Measurements from ENCODE around the gene BACH2.

DNA sequence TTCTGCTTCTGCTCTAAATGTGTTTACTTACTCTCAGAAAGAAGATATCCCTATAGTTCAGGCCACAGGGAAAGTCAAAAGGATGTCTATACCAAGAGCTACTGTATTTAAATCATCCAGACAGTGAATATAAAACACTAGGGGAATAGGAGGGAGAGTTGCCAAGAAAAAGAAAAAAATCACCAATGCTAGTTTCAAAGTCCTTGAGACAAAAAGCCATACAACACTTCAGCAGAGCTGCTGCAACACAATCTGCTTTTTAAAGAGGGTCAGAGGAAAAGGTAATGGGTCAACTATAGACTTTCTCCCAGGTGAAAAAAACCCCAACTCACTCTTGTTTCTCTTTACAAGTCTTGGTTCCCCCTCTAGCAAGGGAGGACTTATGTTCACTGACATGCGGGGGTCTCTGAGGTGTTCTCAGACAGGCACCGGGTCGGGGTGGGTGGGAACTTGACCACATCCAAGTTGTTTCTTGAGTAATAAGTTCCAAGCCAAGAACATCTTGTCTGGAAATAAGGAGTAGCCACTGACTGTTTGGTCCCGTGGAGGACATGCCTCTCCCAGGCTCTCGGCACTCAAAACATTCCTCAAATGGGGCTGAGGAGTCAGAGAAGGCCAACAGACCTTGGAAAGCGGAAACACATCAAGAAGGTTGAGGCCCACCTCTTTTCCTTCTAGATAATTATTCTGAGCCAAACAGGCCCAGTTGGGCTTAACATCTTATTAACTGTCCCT lies 354.7 kb downstream of the BACH2 start:
- TF ChIP-seq EP300 (IDR thresholded peaks at IDR 0.05) (no peak), POLR2AphosphoS5 (IDR thresholded peaks at IDR 0.05) (no peak), POLR2A (IDR thresholded peaks at IDR 0.05) (no peak)
- TF ChIP-seq, protein P1, sequence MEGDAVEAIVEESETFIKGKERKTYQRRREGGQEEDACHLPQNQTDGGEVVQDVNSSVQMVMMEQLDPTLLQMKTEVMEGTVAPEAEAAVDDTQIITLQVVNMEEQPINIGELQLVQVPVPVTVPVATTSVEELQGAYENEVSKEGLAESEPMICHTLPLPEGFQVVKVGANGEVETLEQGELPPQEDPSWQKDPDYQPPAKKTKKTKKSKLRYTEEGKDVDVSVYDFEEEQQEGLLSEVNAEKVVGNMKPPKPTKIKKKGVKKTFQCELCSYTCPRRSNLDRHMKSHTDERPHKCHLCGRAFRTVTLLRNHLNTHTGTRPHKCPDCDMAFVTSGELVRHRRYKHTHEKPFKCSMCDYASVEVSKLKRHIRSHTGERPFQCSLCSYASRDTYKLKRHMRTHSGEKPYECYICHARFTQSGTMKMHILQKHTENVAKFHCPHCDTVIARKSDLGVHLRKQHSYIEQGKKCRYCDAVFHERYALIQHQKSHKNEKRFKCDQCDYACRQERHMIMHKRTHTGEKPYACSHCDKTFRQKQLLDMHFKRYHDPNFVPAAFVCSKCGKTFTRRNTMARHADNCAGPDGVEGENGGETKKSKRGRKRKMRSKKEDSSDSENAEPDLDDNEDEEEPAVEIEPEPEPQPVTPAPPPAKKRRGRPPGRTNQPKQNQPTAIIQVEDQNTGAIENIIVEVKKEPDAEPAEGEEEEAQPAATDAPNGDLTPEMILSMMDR (IDR thresholded peaks at IDR 0.05): no peak

Data from stomach (tissue), 4 donors.